HEK293T (cell line): Measurements from ENCODE around the gene MEGF9.

Experiments
- CTBP1 ChIP-seq: fragments of 450-650 bp; IDR thresholded peaks from 2 replicates; pipeline ENCODE4 v1.6.1; 2016; ENCODE audit warnings: borderline replicate concordance
- FOXK2 ChIP-seq: fragments of 450-650 bp; IDR thresholded peaks from 2 replicates; pipeline ENCODE4 v1.6.1; 2016; ENCODE audit warnings: mild to moderate bottlenecking
- FOXM1 ChIP-seq: fragments of 450-650 bp; IDR thresholded peaks from 2 replicates; pipeline ENCODE4 v1.6.1; 2017; ENCODE audit warnings: mild to moderate bottlenecking, borderline replicate concordance
- L3MBTL2 ChIP-seq: fragments of 450-650 bp; conservative IDR thresholded peaks from 2 replicates; pipeline ENCODE4 v1.6.1; 2016; ENCODE audit warnings: mild to moderate bottlenecking
- NFRKB ChIP-seq: fragments of 450-650 bp; IDR thresholded peaks from 2 replicates; pipeline ENCODE4 v1.6.1; 2016; ENCODE audit warnings: mild to moderate bottlenecking, moderate library complexity
- SUZ12 ChIP-seq: fragments of 450-650 bp; IDR thresholded peaks from 2 replicates; pipeline ENCODE4 v1.6.1; 2016; ENCODE audit warnings: mild to moderate bottlenecking
- ZNF384 ChIP-seq: fragments of 450-650 bp; IDR thresholded peaks from 2 replicates; pipeline ENCODE4 v1.6.1; 2016

DNA sequence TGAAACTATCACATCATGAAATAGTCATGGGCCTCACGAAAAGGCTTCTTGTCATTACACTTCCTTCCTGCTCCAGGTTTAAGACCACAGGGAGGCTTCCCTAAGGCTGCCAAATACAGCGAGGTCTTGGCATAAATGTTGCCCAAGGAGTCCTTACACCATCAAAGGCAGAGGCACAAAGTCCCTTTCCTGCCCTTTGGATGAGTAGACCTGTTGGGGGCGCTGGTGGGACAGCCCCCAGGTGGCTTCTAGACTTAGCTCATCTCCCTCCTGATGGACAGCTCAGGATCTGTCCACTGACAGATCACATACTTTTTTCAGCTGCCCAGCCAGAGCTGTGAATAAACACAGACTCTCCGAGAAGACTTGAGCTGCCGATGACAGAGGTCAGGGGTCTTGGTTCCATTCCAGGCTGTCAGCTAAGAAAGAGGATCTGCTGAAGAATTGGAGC is 15.5 kb upstream of the MEGF9 start:
- TF ChIP-seq FOXM1 (no peak), FOXK2 (no peak), CTBP1 (no peak), L3MBTL2 (no peak), SUZ12 (no peak), ZNF384 (no peak), NFRKB (no peak)
